Hepatocyte (in vitro differentiated cells): ENCODE measurements around the gene ZFP30. TPM values are rescaled to one million over a fixed set of nuclear protein-coding genes. Genes with fewer than 3 reads are reported as not detected.
"Not testable (repeated sequence)": the region's sequence is repeated elsewhere in the genome, so short reads cannot be mapped to it uniquely, and the experiment has no call there.

ENCODE experiments used
- DNase-seq: peaks from one replicate; pipeline ENCODE4 v3.0.0-alpha.2; 2016; ENCODE audit warnings: low spot score
- H2AFZ ChIP-seq: fragments of 200-600 bp; sonication (generic); 2 replicates; pipeline ENCODE4 v1.6.0; 2016; ENCODE audit warnings: antibody characterized with exemption, mild to moderate bottlenecking
- H3K27ac ChIP-seq: fragments of 200-600 bp; sonication (generic); 2 replicates; pipeline ENCODE4 v1.5.1; 2016; ENCODE audit warnings: mild to moderate bottlenecking
- H3K27me3 ChIP-seq: fragments of 200-600 bp; sonication (generic); 2 replicates; pipeline ENCODE4 v1.6.1; 2016
- H3K36me3 ChIP-seq: fragments of 200-600 bp; sonication (generic); replicated peaks from 2 replicates; pipeline ENCODE4 v1.5.1; 2016; ENCODE audit warnings: low read depth; ENCODE audit not compliant: insufficient read depth
- H3K4me1 ChIP-seq: fragments of 200-600 bp; sonication (generic); 2 replicates; pipeline ENCODE4 v1.5.1; 2016; ENCODE audit warnings: mild to moderate bottlenecking, moderate library complexity; ENCODE audit not compliant: insufficient read depth
- H3K4me2 ChIP-seq: fragments of 200-600 bp; sonication (generic); 2 replicates; pipeline ENCODE4 v1.6.0; 2016
- H3K4me3 ChIP-seq: fragments of 200-600 bp; sonication (generic); 2 replicates; pipeline ENCODE4 v1.5.1; 2016; ENCODE audit warnings: mild to moderate bottlenecking
- H3K79me2 ChIP-seq: fragments of 200-600 bp; sonication (generic); 2 replicates; pipeline ENCODE4 v1.6.0; 2017; ENCODE audit warnings: mild to moderate bottlenecking
- H3K9me2 ChIP-seq: fragments of 200-600 bp; sonication (generic); replicated peaks from 2 replicates; pipeline ENCODE4 v1.6.0; 2017; ENCODE audit warnings: mild to moderate bottlenecking; ENCODE audit not compliant: insufficient read depth
- H3K9me3 ChIP-seq: fragments of 200-600 bp; sonication (generic); 2 replicates; pipeline ENCODE4 v1.5.1; 2016; ENCODE audit warnings: low read depth, mild to moderate bottlenecking
- H4K20me1 ChIP-seq: fragments of 200-600 bp; sonication (generic); 2 replicates; pipeline ENCODE4 v1.6.0; 2016; ENCODE audit warnings: mild to moderate bottlenecking; ENCODE audit not compliant: insufficient read depth, poor library complexity, severe bottlenecking
- EZH2 ChIP-seq: fragments of 200-600 bp; sonication (generic); IDR thresholded peaks from 2 replicates; pipeline ENCODE4 v1.6.1; 2016; ENCODE audit warnings: antibody characterized with exemption, mild to moderate bottlenecking, borderline replicate concordance
- EZH2phosphoT487 ChIP-seq: fragments of 200-600 bp; sonication (generic); IDR thresholded peaks from one replicate; pipeline ENCODE4 v1.6.1; 2018; ENCODE audit warnings: antibody characterized with exemption, mild to moderate bottlenecking, low read depth, moderate library complexity; ENCODE audit not compliant: unreplicated experiment, severe bottlenecking
- WGBS: methylation state at CpG from one replicate; pipeline ENCODE4 v1.1.6; 2016; ENCODE audit warnings: low lambda C conversion rate; ENCODE audit errors: missing lambda C conversion rate; 5-methylcytosine and 5-hydroxymethylcytosine counted together
- polyA plus RNA-seq: library from polyadenylated mRNA; unstranded; fragments of >200 nt; fragmentation: Nextera tagmentation; extraction: Ambion mirVana; gene quantifications from 2 replicates; pipeline ENCODE4 v1.2.1, GENCODE V29; 2016
- total RNA-seq: library from RNA; depleted of rRNA; stranded (reverse); fragments of >200 nt; gene quantifications from 2 replicates; pipeline ENCODE4 v1.2.3, GENCODE V29; 2014
- TF ChIP-seq, protein P1 (sequence below): fragments of 200-600 bp; sonication (generic); IDR thresholded peaks from 2 replicates; pipeline ENCODE4 v1.5.1; 2016; ENCODE audit warnings: antibody characterized with exemption, mild to moderate bottlenecking; ENCODE audit not compliant: poor library complexity

The ZFP30 gene
- total and polyA plus RNA-seq, 2 experiments from 2014 or later, result 3.2 to 19.0 TPM

DNA sequence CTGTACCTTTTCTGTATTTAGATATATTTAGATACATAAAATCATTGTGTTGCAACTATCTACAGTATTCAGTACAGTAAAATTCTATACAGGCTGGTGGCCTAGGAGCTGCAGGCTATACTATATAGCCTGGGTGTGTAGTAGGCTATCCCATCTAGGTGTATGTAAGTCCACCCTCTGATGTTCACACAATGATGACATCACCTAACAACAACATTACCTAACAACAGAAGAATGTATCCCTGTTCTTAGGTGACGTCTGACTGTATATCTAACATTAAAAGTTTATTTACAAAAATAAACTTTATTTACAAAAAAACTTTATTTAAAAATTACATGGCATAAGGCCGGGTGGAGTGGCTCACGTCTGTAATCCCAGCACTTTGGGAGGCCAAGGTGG, 28.3 kb upstream of the ZFP30 start:
- Histone ChIP-seq H3K4me1 (no peaks in the 10 kb centered on the region), H2AFZ (no peak overlapping the region), H3K9me3 (no peaks in the 10 kb centered on the region), H3K27me3 (no peaks in the 10 kb centered on the region), H3K4me2 (no peak overlapping the region), H3K79me2 (no peaks in the 10 kb centered on the region), H3K36me3 (no peaks in the 10 kb centered on the region), H4K20me1 (no peaks in the 10 kb centered on the region), H3K9me2 (no peaks in the 10 kb centered on the region), H3K4me3 (no peak overlapping the region), H3K27ac (no peak overlapping the region)
- TF ChIP-seq, protein P1, sequence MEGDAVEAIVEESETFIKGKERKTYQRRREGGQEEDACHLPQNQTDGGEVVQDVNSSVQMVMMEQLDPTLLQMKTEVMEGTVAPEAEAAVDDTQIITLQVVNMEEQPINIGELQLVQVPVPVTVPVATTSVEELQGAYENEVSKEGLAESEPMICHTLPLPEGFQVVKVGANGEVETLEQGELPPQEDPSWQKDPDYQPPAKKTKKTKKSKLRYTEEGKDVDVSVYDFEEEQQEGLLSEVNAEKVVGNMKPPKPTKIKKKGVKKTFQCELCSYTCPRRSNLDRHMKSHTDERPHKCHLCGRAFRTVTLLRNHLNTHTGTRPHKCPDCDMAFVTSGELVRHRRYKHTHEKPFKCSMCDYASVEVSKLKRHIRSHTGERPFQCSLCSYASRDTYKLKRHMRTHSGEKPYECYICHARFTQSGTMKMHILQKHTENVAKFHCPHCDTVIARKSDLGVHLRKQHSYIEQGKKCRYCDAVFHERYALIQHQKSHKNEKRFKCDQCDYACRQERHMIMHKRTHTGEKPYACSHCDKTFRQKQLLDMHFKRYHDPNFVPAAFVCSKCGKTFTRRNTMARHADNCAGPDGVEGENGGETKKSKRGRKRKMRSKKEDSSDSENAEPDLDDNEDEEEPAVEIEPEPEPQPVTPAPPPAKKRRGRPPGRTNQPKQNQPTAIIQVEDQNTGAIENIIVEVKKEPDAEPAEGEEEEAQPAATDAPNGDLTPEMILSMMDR, result no peak
- TF ChIP-seq EZH2phosphoT487, result no peak
- no peak for TF ChIP-seq EZH2
- DNase-seq, result no peak
- 83% methylated on average over 3 of the region's 3 CpGs for WGBS

DNA sequence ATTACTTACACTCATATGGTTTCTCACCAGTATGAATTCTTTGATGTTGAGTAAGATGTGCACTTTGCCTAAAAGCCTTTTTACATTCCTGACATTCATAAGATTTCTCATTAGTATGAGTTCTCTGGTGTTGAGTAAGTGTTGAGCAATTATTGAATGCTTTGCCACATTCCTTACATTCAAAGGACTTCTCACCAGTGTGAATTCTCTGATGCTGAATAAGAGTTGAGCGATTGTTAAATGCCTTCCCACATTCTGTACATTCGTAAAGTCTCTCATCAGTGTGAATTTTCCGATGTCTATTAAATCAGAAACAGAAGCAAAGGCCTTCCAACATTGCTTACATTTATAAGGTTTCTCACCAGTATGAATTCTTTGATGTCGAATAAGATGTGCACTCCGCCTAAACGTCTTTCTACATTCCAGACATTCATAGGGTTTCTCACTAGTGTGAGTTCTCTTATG, 14.2 kb upstream of the ZFP30 start:
- Histone ChIP-seq H3K4me2 (no peak overlapping the region), H3K27ac (no peak overlapping the region), H2AFZ (no peak overlapping the region), H3K79me2 (no peaks in the 10 kb centered on the region), H3K27me3 (no peaks in the 10 kb centered on the region), H3K9me3 (peaks cover 42% of the 10 kb centered on the region), H3K36me3 (no peaks in the 10 kb centered on the region), H3K4me3 (no peak overlapping the region), H3K9me2 (no peaks in the 10 kb centered on the region), H3K4me1 (no peaks in the 10 kb centered on the region), H4K20me1 (no peaks in the 10 kb centered on the region)
- TF ChIP-seq EZH2 (no peak), EZH2phosphoT487 (no peak)
- TF ChIP-seq, protein P1, result no peak
- 92% methylated on average over 6 of the region's 6 CpGs for WGBS
- DNase-seq, result no peak

DNA sequence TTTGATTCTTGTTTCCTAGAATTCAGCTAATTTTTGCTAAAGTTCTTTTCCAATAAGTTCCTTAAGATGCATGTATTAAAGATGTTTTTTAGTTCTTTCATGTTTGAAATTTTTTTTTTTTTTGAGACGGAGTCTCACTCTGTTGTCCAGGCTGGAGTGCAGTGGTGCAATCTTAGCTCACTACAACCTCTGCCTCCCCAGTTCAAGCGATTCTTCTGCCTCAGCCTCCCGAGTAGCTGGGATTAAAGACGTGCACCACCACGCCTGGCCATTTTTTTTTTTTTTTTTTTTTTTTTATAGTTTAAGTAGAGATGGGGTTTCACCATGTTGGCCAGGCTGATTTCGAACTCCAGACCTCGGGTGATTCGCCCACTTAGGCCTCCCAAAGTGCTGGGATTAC, 1.9 kb upstream of the ZFP30 start:
- H3K27ac ChIP-seq, H3K36me3 ChIP-seq, H3K27me3 ChIP-seq, H3K4me3 ChIP-seq, H3K9me2 ChIP-seq, H2AFZ ChIP-seq, DNase-seq, H3K9me3 ChIP-seq, H3K4me2 ChIP-seq: not testable (repeated sequence)
- peaks cover 10% of the 10 kb centered on the region for H4K20me1 ChIP-seq
- peaks cover 11% of the 10 kb centered on the region for H3K4me1 ChIP-seq
- WGBS, result 95% methylated on average over 8 of the region's 8 CpGs
- H3K79me2 ChIP-seq, result peaks cover 28% of the 10 kb centered on the region

DNA sequence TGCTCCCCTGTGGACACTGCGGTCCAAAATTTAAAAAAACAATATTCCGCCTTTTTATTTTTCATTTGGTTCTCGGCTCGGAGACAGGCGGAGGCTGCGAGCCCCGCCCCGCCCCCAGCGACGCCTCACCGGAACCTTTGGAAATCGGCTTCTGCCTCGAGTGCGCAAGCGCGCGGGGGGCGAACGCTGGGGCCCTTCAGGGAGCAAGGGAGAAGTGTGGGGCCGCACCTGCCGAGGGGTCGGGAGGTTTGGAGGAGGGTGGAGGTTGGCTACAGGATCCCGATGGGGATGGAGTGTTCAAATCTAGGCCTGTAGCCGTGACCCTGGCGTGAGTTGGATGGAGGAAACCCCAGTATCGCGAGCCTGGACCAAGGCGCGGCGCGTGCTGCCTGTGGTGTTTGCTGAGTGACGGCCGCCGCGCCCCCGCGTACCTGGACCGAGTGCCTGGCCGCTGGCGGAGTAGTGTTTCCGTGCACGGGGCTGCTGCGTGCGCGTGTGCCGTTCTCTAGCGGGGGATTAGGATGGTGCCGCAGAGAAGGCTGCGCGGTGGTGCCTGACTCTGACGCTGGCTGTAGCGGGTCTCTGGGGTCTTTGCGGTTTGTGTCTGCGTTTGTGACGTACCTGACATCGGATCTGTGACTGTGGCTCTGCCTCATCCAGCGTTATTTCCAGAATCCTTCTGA, 565 bp upstream of the ZFP30 start:
- H3K9me3 ChIP-seq, result peaks cover 3% of the 10 kb centered on the region
- H3K27ac ChIP-seq, result peak overlapping the region; percentile 96
- WGBS, result under 1% methylated on average over 53 of the region's 57 CpGs
- H3K27me3 ChIP-seq, result no peaks in the 10 kb centered on the region
- DNase-seq, result peak; percentile 94
- peaks cover 10% of the 10 kb centered on the region for H4K20me1 ChIP-seq
- H3K4me1 ChIP-seq, result peaks cover 11% of the 10 kb centered on the region
- no peaks in the 10 kb centered on the region for H3K36me3 ChIP-seq
- peaks cover 41% of the 10 kb centered on the region for H3K79me2 ChIP-seq
- H3K4me3 ChIP-seq, result peak overlapping the region; percentile 90
- no peaks in the 10 kb centered on the region for H3K9me2 ChIP-seq
- TF ChIP-seq EZH2 (no peak), EZH2phosphoT487 (no peak)
- TF ChIP-seq, protein P1, result no peak
- peak overlapping the region; percentile 88 for H2AFZ ChIP-seq
- H3K4me2 ChIP-seq, result peak overlapping the region; percentile 83
